Caco-2 (cell line): ENCODE measurements around the gene ZNF341. TPM values are rescaled to one million over a fixed set of nuclear protein-coding genes. Genes with fewer than 3 reads are reported as not detected.

ENCODE experiments used
- BruUV-seq: library from RNA; stranded (reverse); fragments of 400-500 nt; replicated peaks from 2 replicates; lab custom pipeline; 2021; lab: Mats Ljungman, UMichigan
- CTCF ChIA-PET: fragments of 300-600 bp; sonication (Branson Sonifier 250); formaldehyde crosslinking; loops from one replicate; lab custom pipeline; 2022; ENCODE audit warnings: antibody characterized with exemption; lab: Charles Lee
- POLR2A ChIA-PET: fragments of 300-600 bp; sonication (Branson Sonifier 250); formaldehyde crosslinking; loops from one replicate; lab custom pipeline; 2022; ENCODE audit warnings: antibody characterized with exemption; lab: Charles Lee
- DNase-seq, 2 experiments: peaks; one replicate each; pipeline versions ENCODE4 v3.0.0 to v3.0.0-alpha.2; 2020 to 2022
- H3K27me3 ChIP-seq: replicated peaks from 2 replicates; pipeline ENCODE4 v1.6.0; 2011; ENCODE audit warnings: low read length; ENCODE audit not compliant: control insufficient read depth, insufficient read depth
- H3K36me3 ChIP-seq: 2 replicates; pipeline ENCODE4 v1.5.1; 2011; ENCODE audit warnings: low read length; ENCODE audit not compliant: control insufficient read depth, insufficient read depth
- H3K4me1 ChIP-seq: fragments of 250-450 bp; sonication (Bioruptor Pico); 2 replicates; pipeline ENCODE4 v1.5.1; 2020; ENCODE audit warnings: mild to moderate bottlenecking
- H3K4me3 ChIP-seq: 2 replicates; pipeline ENCODE4 v1.5.1; 2011; ENCODE audit warnings: low read depth, mild to moderate bottlenecking, control low read depth, low read length
- H3K9me3 ChIP-seq: fragments of 250-450 bp; sonication (Bioruptor Pico); 2 replicates; pipeline ENCODE4 v1.5.1; 2020; ENCODE audit warnings: mild to moderate bottlenecking, moderate library complexity
- H3K27ac Mint-ChIP-seq: one replicate; pipeline ENCODE4 v1.8.0; 2022; ENCODE audit warnings: mixed read lengths; ENCODE audit not compliant: unreplicated experiment
- H3K27me3 Mint-ChIP-seq: one replicate; pipeline ENCODE4 v1.8.0; 2022; ENCODE audit warnings: mixed read lengths; ENCODE audit not compliant: insufficient read depth, unreplicated experiment
- H3K36me3 Mint-ChIP-seq: one replicate; pipeline ENCODE4 v1.8.0; 2022; ENCODE audit warnings: mild to moderate bottlenecking, mixed read lengths; ENCODE audit not compliant: insufficient read depth, unreplicated experiment
- H3K4me1 Mint-ChIP-seq: one replicate; pipeline ENCODE4 v1.8.0; 2022; ENCODE audit warnings: low read depth, mixed read lengths; ENCODE audit not compliant: unreplicated experiment
- H3K4me3 Mint-ChIP-seq: one replicate; pipeline ENCODE4 v1.8.0; 2022; ENCODE audit warnings: mild to moderate bottlenecking, moderate library complexity, mixed read lengths; ENCODE audit not compliant: unreplicated experiment
- H3K9me3 Mint-ChIP-seq: one replicate; pipeline ENCODE4 v1.8.0; 2022; ENCODE audit warnings: mixed read lengths; ENCODE audit not compliant: unreplicated experiment
- CTCF ChIP-seq, 2 experiments: fragments of 200-600 bp in 1 of 2; IDR thresholded peaks; 1 replicate in 1 of 2; 2 replicates in 1 of 2; pipeline versions ENCODE4 v1.5.1 to v1.8.0; 2011 to 2022; ENCODE audit warnings: antibody characterized with exemption in 1 of 2, control low read depth in 1 of 2, inconsistent platforms in 1 of 2, low read depth in 1 of 2, low read length in 1 of 2, mild to moderate bottlenecking in 1 of 2, moderate library complexity in 1 of 2; ENCODE audit not compliant: insufficient read depth in 1 of 2, severe bottlenecking in 1 of 2, unreplicated experiment in 1 of 2
- intact Hi-C: fragments of 100-400 bp; cut with micrococcal nuclease; formaldehyde crosslinking; loops from one replicate; pipeline ENCODE4 v1.10.0; 2022; ENCODE audit not compliant: unreplicated experiment
- total RNA-seq: library from RNA; stranded (reverse); gene quantifications from 2 replicates; pipeline ENCODE4 v1.2.3, GENCODE V29; 2022

Gene ZNF341
- total RNA-seq, 1 experiment from 2014 or later = 2.9 TPM

- intact Hi-C loops = no loop called here
- Mint-ChIP-seq H3K4me3 (no peak overlapping the region), H3K27me3 (no peaks in the 10 kb centered on the region), H3K27ac (no peak overlapping the region), H3K36me3 (peaks cover 13% of the 10 kb centered on the region), H3K4me1 (peaks cover 31% of the 10 kb centered on the region), H3K9me3 (no peaks in the 10 kb centered on the region)
- CTCF ChIA-PET = no interaction called here
- TF ChIP-seq CTCF (IDR thresholded peaks at IDR 0.05; ENCODE audit: insufficient read depth in 1 of 2, low read depth in 1 of 2, low read length in 1 of 2, severe bottlenecking in 1 of 2, unreplicated experiment in 1 of 2) = no peak
- H3K36me3 ChIP-seq = no peaks in the 10 kb centered on the region
- H3K4me3 ChIP-seq = no peak overlapping the region
- H3K4me1 ChIP-seq = peaks cover 23% of the 10 kb centered on the region
- H3K27me3 ChIP-seq = no peaks in the 10 kb centered on the region
- POLR2A ChIA-PET = no interaction called here
- no TSS peak for BruUV-seq
- DNase-seq = no peak
- H3K9me3 ChIP-seq = no peaks in the 10 kb centered on the region
Measured at GRCh38 chr20:33821270-33821836, 89.6 kb downstream of the ZNF341 start.

- Histone ChIP-seq H3K9me3 (no peaks in the 10 kb centered on the region), H3K4me3 (no peak overlapping the region), H3K36me3 (no peaks in the 10 kb centered on the region), H3K27me3 (no peaks in the 10 kb centered on the region), H3K4me1 (peaks cover 34% of the 10 kb centered on the region)
- Mint-ChIP-seq H3K27ac (no peak overlapping the region), H3K27me3 (no peaks in the 10 kb centered on the region), H3K36me3 (peaks cover 13% of the 10 kb centered on the region), H3K4me1 (peaks cover 39% of the 10 kb centered on the region), H3K9me3 (no peaks in the 10 kb centered on the region), H3K4me3 (no peak overlapping the region)
- no peak for TF ChIP-seq CTCF (IDR thresholded peaks at IDR 0.05; ENCODE audit: insufficient read depth in 1 of 2, low read depth in 1 of 2, low read length in 1 of 2, severe bottlenecking in 1 of 2, unreplicated experiment in 1 of 2)
- CTCF ChIA-PET = no interaction called here
- POLR2A ChIA-PET = interaction anchor here (0.6 kb wide), 1 partner anchor 11 kb away, joined by 4 read pairs; the partner anchor contains the start of gene CHMP4B
- BruUV-seq = no TSS peak
- no peak for DNase-seq
- intact Hi-C loops = no loop called here
Measured at GRCh38 chr20:33822423-33822822, 90.6 kb downstream of the ZNF341 start.

GRCh38 chr20:33822991-33823390 lies 91.2 kb downstream of the ZNF341 start:
- Mint-ChIP-seq H3K27ac (no peak overlapping the region), H3K9me3 (no peaks in the 10 kb centered on the region), H3K4me1 (peaks cover 43% of the 10 kb centered on the region), H3K27me3 (no peaks in the 10 kb centered on the region), H3K4me3 (no peak overlapping the region), H3K36me3 (peaks cover 13% of the 10 kb centered on the region)
- Histone ChIP-seq H3K4me3 (no peak overlapping the region), H3K27me3 (no peaks in the 10 kb centered on the region), H3K4me1 (peaks cover 39% of the 10 kb centered on the region), H3K9me3 (no peaks in the 10 kb centered on the region), H3K36me3 (no peaks in the 10 kb centered on the region)
- POLR2A ChIA-PET = no interaction called here
- CTCF ChIA-PET = interaction anchor here (0.6 kb wide), 1 partner anchor 231 kb away, joined by 3 read pairs; no protein-coding TSS in a partner anchor
- no peak for DNase-seq
- intact Hi-C loops = no loop called here
- no TSS peak for BruUV-seq
- no peak for TF ChIP-seq CTCF (IDR thresholded peaks at IDR 0.05; ENCODE audit: insufficient read depth in 1 of 2, low read depth in 1 of 2, low read length in 1 of 2, severe bottlenecking in 1 of 2, unreplicated experiment in 1 of 2)
